ENCODE data around the gene CAMK2G. TPM values are rescaled to one million over a fixed set of nuclear protein-coding genes. Genes with fewer than 3 reads are reported as not detected.

Gene CAMK2G
- total RNA-seq, 1 experiment from 2014 or later: 147 TPM

- Histone ChIP-seq H2AFZ (no peak overlapping the region), H3K9me3 (ENCODE audit: insufficient read depth, low read depth) (no peaks in the 10 kb centered on the region), H3K79me2 (ENCODE audit: low read depth) (no peaks in the 10 kb centered on the region), H3K9me2 (ENCODE audit: insufficient read depth) (no peaks in the 10 kb centered on the region), H3K27ac (no peak overlapping the region), H3F3A (ENCODE audit: insufficient read depth, low read depth) (peaks cover 20% of the 10 kb centered on the region), H3K36me3 (ENCODE audit: low read depth) (peaks cover 55% of the 10 kb centered on the region), H3K27me3 (ENCODE audit: insufficient read depth, low read depth) (no peaks in the 10 kb centered on the region), H3K4me1 (replicated peaks; ENCODE audit: insufficient read depth) (peaks cover under 1% of the 10 kb centered on the region; the same call in 1 of the 2 replicates), H4K20me1 (ENCODE audit: insufficient read depth) (0 out of 2 replicates have a peak, but pooled peaks cover 4% of the 10 kb centered on the region), H3K4me2 (no peak overlapping the region), H3K4me3 (no peak overlapping the region)
- no peak for DNase-seq
- intact Hi-C loops (cut with micrococcal nuclease; ENCODE audit: unreplicated experiment): no loop called here
- TF ChIP-seq CTCF (conservative IDR thresholded peaks at IDR 0.05) (no peak), EZH2 (IDR thresholded peaks at IDR 0.05; ENCODE audit: low read depth) (no peak)
- ChIA-PET CTCF (interaction anchor here (0.5 kb wide), 1 partner anchor 547 kb away, joined by 3 read pairs; no protein-coding TSS in a partner anchor), POLR2A (ENCODE audit: unreplicated experiment) (no interaction called here)
- BruUV-seq (replicated peaks): no TSS peak
Observed at GRCh38 chr10:73769396-73769795, 105.0 kb downstream of the CAMK2G start.

- CTCF ChIA-PET: no interaction called here
- peaks cover 55% of the 10 kb centered on the region for H3K36me3 ChIP-seq (ENCODE audit: low read depth)
- TF ChIP-seq CTCF (conservative IDR thresholded peaks at IDR 0.05) (no peak), EZH2 (IDR thresholded peaks at IDR 0.05; ENCODE audit: low read depth) (no peak)
Observed at GRCh38 chr10:73768881-73769280, 105.5 kb downstream of the CAMK2G start.

GRCh38 chr10:73765066-73765465 lies 109.3 kb downstream of the CAMK2G start:
- no TSS peak for BruUV-seq (replicated peaks)
- ChIA-PET POLR2A (ENCODE audit: unreplicated experiment) (interaction anchor here (0.6 kb wide), 1 partner anchor 363 kb away, joined by 3 read pairs; no protein-coding TSS in a partner anchor), CTCF (no interaction called here)
- Histone ChIP-seq H3K36me3 (ENCODE audit: low read depth) (peaks cover 66% of the 10 kb centered on the region), H3K4me1 (replicated peaks; ENCODE audit: insufficient read depth) (peaks cover 11% of the 10 kb centered on the region), H4K20me1 (ENCODE audit: insufficient read depth) (peaks cover 20% of the 10 kb centered on the region), H3K9me3 (ENCODE audit: insufficient read depth, low read depth) (no peaks in the 10 kb centered on the region), H3K4me3 (no peak overlapping the region), H3F3A (ENCODE audit: insufficient read depth, low read depth) (peaks cover 9% of the 10 kb centered on the region), H3K27ac (no peak overlapping the region), H2AFZ (no peak overlapping the region), H3K9me2 (ENCODE audit: insufficient read depth) (no peaks in the 10 kb centered on the region), H3K79me2 (ENCODE audit: low read depth) (no peaks in the 10 kb centered on the region), H3K27me3 (ENCODE audit: insufficient read depth, low read depth) (no peaks in the 10 kb centered on the region), H3K4me2 (no peak overlapping the region)
- intact Hi-C loops (cut with micrococcal nuclease; ENCODE audit: unreplicated experiment): no loop called here
- no peak for DNase-seq
- TF ChIP-seq EZH2 (IDR thresholded peaks at IDR 0.05; ENCODE audit: low read depth) (no peak), CTCF (conservative IDR thresholded peaks at IDR 0.05) (no peak)

More at GRCh38 chr10:73768881-73769280, 105.5 kb downstream of the CAMK2G start:
- Histone ChIP-seq H2AFZ (no peak overlapping the region), H3K27me3 (ENCODE audit: insufficient read depth, low read depth) (no peaks in the 10 kb centered on the region), H3K4me2 (no peak overlapping the region), H3K79me2 (ENCODE audit: low read depth) (no peaks in the 10 kb centered on the region), H3K4me1 (replicated peaks; ENCODE audit: insufficient read depth) (no peaks in the 10 kb centered on the region), H3K9me2 (ENCODE audit: insufficient read depth) (no peaks in the 10 kb centered on the region), H3K9me3 (ENCODE audit: insufficient read depth, low read depth) (no peaks in the 10 kb centered on the region), H4K20me1 (ENCODE audit: insufficient read depth) (0 out of 2 replicates have a peak, but pooled peaks cover 4% of the 10 kb centered on the region), H3K4me3 (no peak overlapping the region), H3K27ac (no peak overlapping the region), H3F3A (ENCODE audit: insufficient read depth, low read depth) (peaks cover 16% of the 10 kb centered on the region)
- intact Hi-C loops (cut with micrococcal nuclease; ENCODE audit: unreplicated experiment): no loop called here
- POLR2A ChIA-PET (ENCODE audit: unreplicated experiment): interaction anchor here (0.8 kb wide), 1 partner anchor 12 kb away, joined by 5 read pairs; no protein-coding TSS in a partner anchor
- no TSS peak for BruUV-seq (replicated peaks)
- DNase-seq: no peak
